Stomach (tissue), 9 donors: ENCODE data around the gene GUCY1A1. TPM values are rescaled to one million over a fixed set of nuclear protein-coding genes. Genes with fewer than 3 reads are reported as not detected.

ENCODE experiments used
- DNase-seq, 2 donors: peaks; one replicate each; pipeline versions ENCODE4 v3.0.0 to v3.0.0-alpha.2; 2013 to 2019
- H3K27ac ChIP-seq, 5 donors: fragments of 200-600 bp in 4 of 5; sonication (generic) in 4 of 5; one replicate each; pipeline ENCODE4 v1.5.1; 2013 to 2019; ENCODE audit warnings: mild to moderate bottlenecking in 1 of 5, moderate library complexity in 1 of 5
- H3K27me3 ChIP-seq, 3 donors: fragments of 200-600 bp; sonication (generic); one replicate each; pipeline ENCODE4 v1.5.1; 2017 to 2019; ENCODE audit warnings: mixed run types in 1 of 3
- H3K36me3 ChIP-seq, 4 donors: fragments of 200-600 bp; sonication (generic); 1 replicate in 3 of 4; 2 replicates in 1 of 4; pipeline ENCODE4 v1.5.1; 2016 to 2019
- H3K4me1 ChIP-seq, 4 donors: fragments of 200-600 bp; sonication (generic); one replicate each; pipeline ENCODE4 v1.5.1; 2016 to 2019
- H3K4me3 ChIP-seq, 4 donors: fragments of 200-600 bp; sonication (generic) in 3 of 4; one replicate each; pipeline ENCODE4 v1.5.1; 2016 to 2019; ENCODE audit warnings: mild to moderate bottlenecking in 1 of 4
- H3K9me3 ChIP-seq, 4 donors: fragments of 200-600 bp; sonication (generic); one replicate each; pipeline ENCODE4 v1.5.1; 2016 to 2019
- EP300 ChIP-seq: sonication (generic); formaldehyde crosslinking; IDR thresholded peaks from one replicate; pipeline ENCODE4 v1.6.1; 2017; ENCODE audit warnings: antibody characterized with exemption
- POLR2A ChIP-seq, 4 donors: fragments of 450-650 bp; IDR thresholded peaks; one replicate each; pipeline ENCODE4 v1.6.1; 2016; ENCODE audit warnings: antibody characterized with exemption in 4 of 4, control low read depth in 2 of 4, mild to moderate bottlenecking in 1 of 4, moderate library complexity in 1 of 4
- POLR2AphosphoS5 ChIP-seq, 3 donors: sonication (generic); formaldehyde crosslinking; IDR thresholded peaks; one replicate each; pipeline ENCODE4 v1.6.1; 2016; ENCODE audit warnings: antibody characterized with exemption in 3 of 3
- WGBS, 5 donors: extraction: QIAGEN DNeasy Blood & Tissue Kit in 3 of 5; methylation state at CpG; one replicate each; pipeline versions ENCODE4 v1.1.5 to v1.1.7; 2013 to 2018; 5-methylcytosine and 5-hydroxymethylcytosine counted together
- intact Hi-C: fragments of 100-400 bp; cut with DNase I; formaldehyde crosslinking; loops from one replicate; pipeline ENCODE4 v1.15.1; 2023; ENCODE audit warnings: low total_unique reads
- polyA plus RNA-seq, 3 donors: library from polyadenylated mRNA; stranded (reverse); fragments of 200-250 nt; gene quantifications; one replicate each; pipeline ENCODE4 v1.2.3, GENCODE V29; 2013
- total RNA-seq, 5 donors: library from RNA; depleted of rRNA; stranded (reverse); fragments of >200 nt; gene quantifications; one replicate each; pipeline versions ENCODE4 v1.1.0 to v1.2.3, GENCODE V29; 2014 to 2016
- TF ChIP-seq, protein P1 (sequence below), 7 experiments: fragments of 450-650 bp in 4 of 7; fragments of 200-600 bp in 3 of 7; sonication (generic) in 3 of 7; IDR thresholded peaks; one replicate each; pipeline ENCODE4 v1.5.1; 2016 to 2019; ENCODE audit warnings: antibody characterized with exemption in 7 of 7, control low read depth in 2 of 7, mild to moderate bottlenecking in 1 of 7
- donor health status: healthy with polysubstance abuse.
- donor health status: Bipolar disorder and iron deficiency.
- donor health status: healthy.

The GUCY1A1 gene
- total and polyA plus RNA-seq, 8 donors = 4.1 to 49.1 (median 12.2) TPM

DNA sequence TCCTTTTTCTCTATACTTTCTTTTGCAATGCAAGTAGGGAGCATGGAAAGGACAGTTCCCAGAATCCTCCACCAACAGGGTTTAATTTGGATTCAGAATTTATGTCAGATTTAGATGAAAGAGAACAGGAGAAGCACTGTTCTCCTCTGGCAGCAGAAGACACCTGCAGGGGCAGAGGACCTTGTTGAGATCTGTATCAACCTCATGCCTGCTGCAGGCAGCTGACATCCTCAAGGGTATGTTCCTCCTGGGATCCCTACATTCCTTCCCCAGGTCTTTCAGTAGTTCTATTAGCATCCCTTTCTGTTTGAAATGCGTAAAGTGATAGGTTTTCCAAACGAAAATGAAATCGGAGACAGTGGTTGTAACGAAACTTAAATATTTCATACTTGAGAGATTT, 10.6 kb upstream of the GUCY1A1 start:
- no peak overlapping the region for H3K4me3 ChIP-seq
- no peak for DNase-seq
- no peaks in the 10 kb centered on the region for H3K27me3 ChIP-seq
- WGBS, 5 donors = 75 to 79% (median 77%) methylated on average over 4 of the region's 4 CpGs
- no peaks in the 10 kb centered on the region for H3K9me3 ChIP-seq
- H3K27ac ChIP-seq = no peak overlapping the region
- intact Hi-C loops = no loop called here
- peaks cover 0 to 12% (median 5%) of the 10 kb centered on the region in 4 donors for H3K4me1 ChIP-seq
- TF ChIP-seq EP300 (no peak), POLR2AphosphoS5 (IDR thresholded peaks at IDR 0.05) (no peak), POLR2A (IDR thresholded peaks at IDR 0.05) (no peak)
- TF ChIP-seq, protein P1, sequence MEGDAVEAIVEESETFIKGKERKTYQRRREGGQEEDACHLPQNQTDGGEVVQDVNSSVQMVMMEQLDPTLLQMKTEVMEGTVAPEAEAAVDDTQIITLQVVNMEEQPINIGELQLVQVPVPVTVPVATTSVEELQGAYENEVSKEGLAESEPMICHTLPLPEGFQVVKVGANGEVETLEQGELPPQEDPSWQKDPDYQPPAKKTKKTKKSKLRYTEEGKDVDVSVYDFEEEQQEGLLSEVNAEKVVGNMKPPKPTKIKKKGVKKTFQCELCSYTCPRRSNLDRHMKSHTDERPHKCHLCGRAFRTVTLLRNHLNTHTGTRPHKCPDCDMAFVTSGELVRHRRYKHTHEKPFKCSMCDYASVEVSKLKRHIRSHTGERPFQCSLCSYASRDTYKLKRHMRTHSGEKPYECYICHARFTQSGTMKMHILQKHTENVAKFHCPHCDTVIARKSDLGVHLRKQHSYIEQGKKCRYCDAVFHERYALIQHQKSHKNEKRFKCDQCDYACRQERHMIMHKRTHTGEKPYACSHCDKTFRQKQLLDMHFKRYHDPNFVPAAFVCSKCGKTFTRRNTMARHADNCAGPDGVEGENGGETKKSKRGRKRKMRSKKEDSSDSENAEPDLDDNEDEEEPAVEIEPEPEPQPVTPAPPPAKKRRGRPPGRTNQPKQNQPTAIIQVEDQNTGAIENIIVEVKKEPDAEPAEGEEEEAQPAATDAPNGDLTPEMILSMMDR (IDR thresholded peaks at IDR 0.05) = no peak
- no peaks in the 10 kb centered on the region for H3K36me3 ChIP-seq

- TF ChIP-seq, protein P1 (IDR thresholded peaks at IDR 0.05) = no peak
- TF ChIP-seq POLR2AphosphoS5 (IDR thresholded peaks at IDR 0.05) (no peak), EP300 (no peak), POLR2A (IDR thresholded peaks at IDR 0.05) (no peak)
- Histone ChIP-seq H3K4me1 (peaks cover 0 to 12% (median 5%) of the 10 kb centered on the region in 4 donors), H3K36me3 (no peaks in the 10 kb centered on the region), H3K9me3 (no peaks in the 10 kb centered on the region), H3K27ac (no peak overlapping the region), H3K27me3 (no peaks in the 10 kb centered on the region), H3K4me3 (no peak overlapping the region)
- DNase-seq = no peak
- intact Hi-C loops = no loop called here
These were observed 9.5 kb upstream of the GUCY1A1 start for GRCh38 chr4:155657169-155657568.

- WGBS, 5 donors = 18 to 36% (median 22%) methylated on average over 1 of the region's 1 CpG
- DNase-seq = no peak
- intact Hi-C loops = no loop called here
- no peaks in the 10 kb centered on the region for H3K27me3 ChIP-seq
- H3K9me3 ChIP-seq = no peaks in the 10 kb centered on the region
- TF ChIP-seq POLR2A (IDR thresholded peaks at IDR 0.05) (no peak), EP300 (no peak), POLR2AphosphoS5 (IDR thresholded peaks at IDR 0.05) (no peak)
- TF ChIP-seq, protein P1 (IDR thresholded peaks at IDR 0.05) = no peak
- H3K4me3 ChIP-seq = no peak overlapping the region
- H3K36me3 ChIP-seq = no peaks in the 10 kb centered on the region
- peaks cover 0 to 12% (median 5%) of the 10 kb centered on the region in 4 donors for H3K4me1 ChIP-seq
- H3K27ac ChIP-seq = no peak overlapping the region
These were observed 8.5 kb upstream of the GUCY1A1 start for GRCh38 chr4:155657985-155658680.

DNA sequence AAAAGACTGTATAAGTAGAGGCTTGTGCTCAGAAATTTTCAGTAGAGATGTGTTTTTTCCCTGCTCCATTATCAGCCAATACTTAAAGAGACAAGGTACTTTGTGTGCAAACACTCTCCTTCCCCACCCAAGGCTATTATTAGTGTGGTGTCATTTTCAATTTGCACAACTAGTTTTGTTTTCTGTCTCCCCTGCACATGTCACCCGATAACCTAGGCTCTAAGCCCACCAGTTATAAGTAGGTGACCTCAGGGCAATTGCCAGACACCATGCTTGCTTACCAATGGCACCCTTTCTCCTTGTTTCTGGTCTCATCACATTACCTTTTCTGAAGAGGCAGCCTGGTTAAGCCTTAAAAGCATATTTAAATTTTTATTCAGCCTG, 8.0 kb upstream of the GUCY1A1 start:
- Histone ChIP-seq H3K36me3 (no peaks in the 10 kb centered on the region), H3K4me3 (no peak overlapping the region), H3K27ac (peak overlapping the region in 1 of 5 donors; percentile 12), H3K4me1 (peaks cover 0 to 12% (median 5%) of the 10 kb centered on the region in 4 donors), H3K9me3 (no peaks in the 10 kb centered on the region), H3K27me3 (no peaks in the 10 kb centered on the region)
- intact Hi-C loops = no loop called here
- TF ChIP-seq POLR2A (IDR thresholded peaks at IDR 0.05) (no peak), EP300 (no peak), POLR2AphosphoS5 (IDR thresholded peaks at IDR 0.05) (no peak)
- TF ChIP-seq, protein P1 (IDR thresholded peaks at IDR 0.05) = no peak
- no peak for DNase-seq
- WGBS, 5 donors = 44 to 73% (median 69%) methylated on average over 1 of the region's 1 CpG
